Suprapubic skin (tissue), 4 donors: ENCODE results near the gene RPN2.

Experiments
- EP300 ChIP-seq: sonication (generic); formaldehyde crosslinking; IDR thresholded peaks from one replicate; pipeline ENCODE4 v1.6.1; 2017; ENCODE audit warnings: antibody characterized with exemption
- POLR2A ChIP-seq, 2 donors: fragments of 450-650 bp; IDR thresholded peaks; one replicate each; pipeline ENCODE4 v1.6.1; 2017; ENCODE audit warnings: antibody characterized with exemption in 2 of 2, mild to moderate bottlenecking in 2 of 2, moderate library complexity in 2 of 2
- POLR2AphosphoS5 ChIP-seq, 3 donors: sonication (generic); formaldehyde crosslinking; IDR thresholded peaks; one replicate each; pipeline ENCODE4 v1.6.1; 2017; ENCODE audit warnings: antibody characterized with exemption in 3 of 3
- TF ChIP-seq, protein P1 (sequence below), 2 donors: fragments of 200-600 bp in 1 of 2; fragments of 450-650 bp in 1 of 2; sonication (generic) in 1 of 2; IDR thresholded peaks; one replicate each; pipeline ENCODE4 v1.5.1; 2016 to 2019; ENCODE audit warnings: antibody characterized with exemption in 2 of 2, mild to moderate bottlenecking in 1 of 2, moderate library complexity in 1 of 2

- TF ChIP-seq, protein P1, sequence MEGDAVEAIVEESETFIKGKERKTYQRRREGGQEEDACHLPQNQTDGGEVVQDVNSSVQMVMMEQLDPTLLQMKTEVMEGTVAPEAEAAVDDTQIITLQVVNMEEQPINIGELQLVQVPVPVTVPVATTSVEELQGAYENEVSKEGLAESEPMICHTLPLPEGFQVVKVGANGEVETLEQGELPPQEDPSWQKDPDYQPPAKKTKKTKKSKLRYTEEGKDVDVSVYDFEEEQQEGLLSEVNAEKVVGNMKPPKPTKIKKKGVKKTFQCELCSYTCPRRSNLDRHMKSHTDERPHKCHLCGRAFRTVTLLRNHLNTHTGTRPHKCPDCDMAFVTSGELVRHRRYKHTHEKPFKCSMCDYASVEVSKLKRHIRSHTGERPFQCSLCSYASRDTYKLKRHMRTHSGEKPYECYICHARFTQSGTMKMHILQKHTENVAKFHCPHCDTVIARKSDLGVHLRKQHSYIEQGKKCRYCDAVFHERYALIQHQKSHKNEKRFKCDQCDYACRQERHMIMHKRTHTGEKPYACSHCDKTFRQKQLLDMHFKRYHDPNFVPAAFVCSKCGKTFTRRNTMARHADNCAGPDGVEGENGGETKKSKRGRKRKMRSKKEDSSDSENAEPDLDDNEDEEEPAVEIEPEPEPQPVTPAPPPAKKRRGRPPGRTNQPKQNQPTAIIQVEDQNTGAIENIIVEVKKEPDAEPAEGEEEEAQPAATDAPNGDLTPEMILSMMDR (IDR thresholded peaks at IDR 0.05): no peak
- TF ChIP-seq POLR2A (IDR thresholded peaks at IDR 0.05) (no peak), POLR2AphosphoS5 (IDR thresholded peaks at IDR 0.05) (no peak), EP300 (no peak)
Observed at GRCh38 chr20:37288091-37288490, 109.0 kb downstream of the RPN2 start.
